ENCODE measurements around the gene TMEM176A.

TMEM176A gene

GRCh38 chr7:150848561-150849115, 48.1 kb downstream of the TMEM176A start:
- no peak for DNase-seq (ENCODE audit: low read depth in 2 of 2)

- no peak for DNase-seq (ENCODE audit: low read depth in 2 of 2)
These were observed 48.7 kb downstream of the TMEM176A start for GRCh38 chr7:150849204-150849775.

- DNase-seq (ENCODE audit: low read depth in 2 of 2): no peak
These were observed 49.7 kb downstream of the TMEM176A start for GRCh38 chr7:150850273-150850672.

GRCh38 chr7:150851492-150852370, 51.2 kb downstream of the TMEM176A start:
- no peak for DNase-seq (ENCODE audit: low read depth in 2 of 2)

- no peak for DNase-seq (ENCODE audit: low read depth in 2 of 2)
These were observed 51.9 kb downstream of the TMEM176A start, which contains the start of gene AOC1 for GRCh38 chr7:150852371-150852905. Gene AOC1 (plus strand): TSS chr7:150852517. CDS start chr7:150856471, 3,954 bp downstream.

GRCh38 chr7:150854066-150855000, 53.8 kb downstream of the TMEM176A start:
- no peak for DNase-seq (ENCODE audit: low read depth in 2 of 2)

All from stimulated activated CD8-positive, alpha-beta memory T cell treated with anti-CD3 and anti-CD28 coated beads, Interleukin-2, amount 100 ng/mL, for 1 hour (primary cell).